HEK293 (cell line): Measurements from ENCODE around the gene SH3BP5.

Source experiments
- CTCF ChIA-PET: fragments of 350-600 bp; formaldehyde crosslinking; extraction: SDS; loops from one replicate; lab custom pipeline; 2021; ENCODE audit warnings: antibody characterized with exemption; lab: Yijun Ruan, JAX
- POLR2A ChIA-PET: fragments of 300-600 bp; formaldehyde crosslinking; extraction: SDS; loops from one replicate; lab custom pipeline; 2020; ENCODE audit warnings: antibody characterized with exemption, inconsistent platforms; lab: Yijun Ruan, JAX
- H3K27ac ChIP-seq: fragments of 200-500 bp; sonication (Bioruptor generic); 2 replicates; pipeline ENCODE4 v1.5.1; 2014; ENCODE audit warnings: low read depth, low read length, control low read depth, inconsistent platforms; ENCODE audit errors: extremely low read depth
- H3K36me3 ChIP-seq, 2 experiments: fragments of 200-500 bp in 1 of 2; sonication (Bioruptor generic) in 1 of 2; 1 replicate in 1 of 2; 2 replicates in 1 of 2; pipeline ENCODE4 v1.5.1; 2014 to 2017; ENCODE audit warnings: inconsistent platforms in 2 of 2, low read length in 2 of 2; ENCODE audit not compliant: control insufficient read depth in 2 of 2, insufficient read depth in 1 of 2
- H3K4me1 ChIP-seq: fragments of 200-500 bp; sonication (Bioruptor generic); 2 replicates; pipeline ENCODE4 v1.5.1; 2014; ENCODE audit warnings: mild to moderate bottlenecking, low read length, inconsistent platforms; ENCODE audit not compliant: control insufficient read depth, insufficient read depth
- H3K4me3 ChIP-seq: 2 replicates; pipeline ENCODE4 v1.5.1; 2011; ENCODE audit warnings: low read depth, mild to moderate bottlenecking, control low read depth, low read length, moderate library complexity
- H3K9me3 ChIP-seq: fragments of 200-500 bp; sonication (Bioruptor generic); 2 replicates; pipeline ENCODE4 v1.5.1; 2014; ENCODE audit warnings: low read depth, low read length, inconsistent platforms; ENCODE audit not compliant: control insufficient read depth, insufficient read depth
- HOXC10 ChIP-seq: sonication (generic); formaldehyde crosslinking; IDR thresholded peaks from 2 replicates; pipeline ENCODE4 v1.8.1; 2023; ENCODE audit warnings: mild to moderate bottlenecking, missing genetic modification reagents
- REPIN1 ChIP-seq: fragments of 450-650 bp; formaldehyde crosslinking; IDR thresholded peaks from 2 replicates; pipeline ENCODE4 v1.5.1; 2017; ENCODE audit warnings: missing biosample characterization, missing genetic modification characterization, low read depth
- SCRT2 ChIP-seq: fragments of 450-650 bp; formaldehyde crosslinking; IDR thresholded peaks from 2 replicates; pipeline ENCODE4 v1.5.1; 2016; ENCODE audit warnings: missing biosample characterization, missing genetic modification characterization
- WT1 ChIP-seq: fragments of 450-650 bp; formaldehyde crosslinking; IDR thresholded peaks from 2 replicates; pipeline ENCODE4 v1.5.1; 2016; ENCODE audit warnings: missing biosample characterization, missing genetic modification characterization
- ZBTB1 ChIP-seq: fragments of 450-650 bp; formaldehyde crosslinking; IDR thresholded peaks from 2 replicates; pipeline ENCODE4 v1.5.1; 2016; ENCODE audit warnings: missing biosample characterization, missing genetic modification characterization
- ZFP69B ChIP-seq: fragments of 450-650 bp; formaldehyde crosslinking; IDR thresholded peaks from 2 replicates; pipeline ENCODE4 v1.5.1; 2016; ENCODE audit warnings: missing biosample characterization, missing genetic modification characterization
- ZNF140 ChIP-seq: fragments of 450-650 bp; formaldehyde crosslinking; IDR thresholded peaks from 2 replicates; pipeline ENCODE4 v1.5.1; 2016; ENCODE audit warnings: missing biosample characterization, missing genetic modification characterization
- ZNF23 ChIP-seq: fragments of 450-650 bp; formaldehyde crosslinking; IDR thresholded peaks from 2 replicates; pipeline ENCODE4 v1.5.1; 2016; ENCODE audit warnings: missing biosample characterization, missing genetic modification characterization, borderline replicate concordance
- ZNF416 ChIP-seq: fragments of 450-650 bp; formaldehyde crosslinking; IDR thresholded peaks from 2 replicates; pipeline ENCODE4 v1.5.1; 2016; ENCODE audit warnings: missing biosample characterization, missing genetic modification characterization
- ZNF549 ChIP-seq: fragments of 450-650 bp; IDR thresholded peaks from 2 replicates; pipeline ENCODE4 v1.5.1; 2018; ENCODE audit warnings: missing biosample characterization, missing genetic modification characterization, mild to moderate bottlenecking, inconsistent platforms, moderate library complexity
- ZNF558 ChIP-seq: fragments of 450-650 bp; formaldehyde crosslinking; IDR thresholded peaks from 2 replicates; pipeline ENCODE4 v1.5.1; 2016; ENCODE audit warnings: missing biosample characterization, missing genetic modification characterization
- TF ChIP-seq, protein P1 (sequence below): fragments of 450-650 bp; formaldehyde crosslinking; IDR thresholded peaks from 2 replicates; pipeline ENCODE4 v1.5.1; 2017; ENCODE audit warnings: missing biosample characterization, mild to moderate bottlenecking, missing genetic modification characterization, moderate library complexity
- TF ChIP-seq, protein P2 (sequence below): fragments of 450-650 bp; formaldehyde crosslinking; IDR thresholded peaks from 2 replicates; pipeline ENCODE4 v1.5.1; 2017; ENCODE audit warnings: missing biosample characterization, missing genetic modification characterization
- TF ChIP-seq, protein P3 (sequence below): fragments of 450-650 bp; formaldehyde crosslinking; IDR thresholded peaks from 2 replicates; pipeline ENCODE4 v1.5.1; 2016; ENCODE audit warnings: missing biosample characterization, missing genetic modification characterization
- TF ChIP-seq, protein P4 (sequence below): fragments of 450-650 bp; formaldehyde crosslinking; IDR thresholded peaks from 2 replicates; pipeline ENCODE4 v1.5.1; 2016; ENCODE audit warnings: missing biosample characterization, missing genetic modification characterization, low read depth
- TF ChIP-seq, protein P5 (sequence below): fragments of 450-650 bp; formaldehyde crosslinking; IDR thresholded peaks from 2 replicates; pipeline ENCODE4 v1.5.1; 2016; ENCODE audit warnings: missing biosample characterization, missing genetic modification characterization, borderline replicate concordance

The SH3BP5 gene

DNA sequence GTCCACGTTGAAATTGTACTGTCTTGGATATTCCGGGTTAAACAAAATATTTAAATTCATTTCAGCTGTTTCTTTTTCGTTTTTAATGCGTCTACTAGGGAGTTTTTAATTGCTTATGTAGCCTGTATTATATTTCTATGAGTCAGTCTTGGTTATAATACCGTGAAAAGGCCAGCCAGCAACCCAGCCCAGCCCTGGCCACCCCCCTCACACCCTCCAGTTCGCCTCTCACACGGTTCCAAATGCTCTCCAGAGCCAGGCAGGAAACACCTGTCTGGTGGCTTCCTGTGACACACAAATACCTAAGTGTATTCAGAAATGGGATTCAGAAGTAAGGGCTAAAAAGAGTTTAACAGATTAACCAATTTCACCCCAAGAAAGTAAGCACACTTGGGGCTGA is 4.4 kb downstream of the SH3BP5 start:
- Histone ChIP-seq H3K9me3 (no peaks in the 10 kb centered on the region), H3K36me3 (peaks cover 0 to 4% of the 10 kb centered on the region in 2 experiments; a peak in 1 of 3 replicates), H3K4me3 (no peak overlapping the region), H3K27ac (no peak overlapping the region), H3K4me1 (peaks cover 18% of the 10 kb centered on the region)
- ChIA-PET POLR2A (interaction anchor here (1.0 kb wide), 1 partner anchor 8 kb away, joined by 5 read pairs; no protein-coding TSS in a partner anchor), CTCF (interaction anchor here (0.7 to 4.3 kb wide), 3 partner anchors 46 to 406 kb away, joined by 3 to 41 read pairs (median 3); no protein-coding TSS in a partner anchor)
- TF ChIP-seq, protein P1, sequence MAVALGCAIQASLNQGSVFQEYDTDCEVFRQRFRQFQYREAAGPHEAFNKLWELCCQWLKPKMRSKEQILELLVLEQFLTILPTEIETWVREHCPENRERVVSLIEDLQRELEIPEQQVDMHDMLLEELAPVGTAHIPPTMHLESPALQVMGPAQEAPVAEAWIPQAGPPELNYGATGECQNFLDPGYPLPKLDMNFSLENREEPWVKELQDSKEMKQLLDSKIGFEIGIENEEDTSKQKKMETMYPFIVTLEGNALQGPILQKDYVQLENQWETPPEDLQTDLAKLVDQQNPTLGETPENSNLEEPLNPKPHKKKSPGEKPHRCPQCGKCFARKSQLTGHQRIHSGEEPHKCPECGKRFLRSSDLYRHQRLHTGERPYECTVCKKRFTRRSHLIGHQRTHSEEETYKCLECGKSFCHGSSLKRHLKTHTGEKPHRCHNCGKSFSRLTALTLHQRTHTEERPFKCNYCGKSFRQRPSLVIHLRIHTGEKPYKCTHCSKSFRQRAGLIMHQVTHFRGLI = peak; percentile 85
- no peak for TF ChIP-seq ZNF549 (tag by site-specific recombination)
- TF ChIP-seq, protein P2, sequence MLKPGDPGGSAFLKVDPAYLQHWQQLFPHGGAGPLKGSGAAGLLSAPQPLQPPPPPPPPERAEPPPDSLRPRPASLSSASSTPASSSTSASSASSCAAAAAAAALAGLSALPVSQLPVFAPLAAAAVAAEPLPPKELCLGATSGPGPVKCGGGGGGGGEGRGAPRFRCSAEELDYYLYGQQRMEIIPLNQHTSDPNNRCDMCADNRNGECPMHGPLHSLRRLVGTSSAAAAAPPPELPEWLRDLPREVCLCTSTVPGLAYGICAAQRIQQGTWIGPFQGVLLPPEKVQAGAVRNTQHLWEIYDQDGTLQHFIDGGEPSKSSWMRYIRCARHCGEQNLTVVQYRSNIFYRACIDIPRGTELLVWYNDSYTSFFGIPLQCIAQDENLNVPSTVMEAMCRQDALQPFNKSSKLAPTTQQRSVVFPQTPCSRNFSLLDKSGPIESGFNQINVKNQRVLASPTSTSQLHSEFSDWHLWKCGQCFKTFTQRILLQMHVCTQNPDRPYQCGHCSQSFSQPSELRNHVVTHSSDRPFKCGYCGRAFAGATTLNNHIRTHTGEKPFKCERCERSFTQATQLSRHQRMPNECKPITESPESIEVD (tag by site-specific recombination) = peak; percentile 43; the same call in 1 of the 2 replicates
- 0 out of 2 replicates have a peak, but pooled peaks have one; percentile 39 for TF ChIP-seq WT1
- no peak for TF ChIP-seq ZBTB1 (tag by site-specific recombination)

DNA sequence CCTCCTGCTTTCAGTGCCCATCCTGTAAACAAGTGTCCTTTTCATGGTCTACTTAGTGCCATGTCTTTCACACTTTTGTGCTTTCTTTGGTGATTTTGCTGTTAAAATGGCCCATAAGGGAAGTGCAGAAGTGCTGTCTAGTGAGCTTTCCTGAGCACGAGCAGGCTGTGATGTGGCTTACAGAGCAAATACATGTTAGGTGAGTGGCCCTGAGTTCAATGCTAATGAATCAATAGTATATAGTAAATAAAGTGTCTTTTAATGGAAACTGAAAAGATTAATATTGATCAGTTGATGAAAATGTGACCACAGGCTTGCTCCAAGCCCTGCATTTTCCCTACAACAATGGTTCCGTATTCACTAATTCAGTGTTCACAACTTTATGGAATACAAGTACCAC is 5.7 kb downstream of the SH3BP5 start:
- Histone ChIP-seq H3K36me3 (peaks cover 0 to 4% of the 10 kb centered on the region in 2 experiments; a peak in 1 of 3 replicates), H3K4me3 (no peak overlapping the region), H3K4me1 (peaks cover 18% of the 10 kb centered on the region), H3K27ac (no peak overlapping the region), H3K9me3 (no peaks in the 10 kb centered on the region)
- ChIA-PET POLR2A (no interaction called here), CTCF (no interaction called here)
- TF ChIP-seq ZFP69B (tag by site-specific recombination) (no peak), ZNF23 (tag by site-specific recombination) (no peak), HOXC10 (CRISPR knock-in tag) (no peak), ZNF140 (tag by site-specific recombination) (no peak), ZNF558 (tag by site-specific recombination) (no peak), REPIN1 (no peak), SCRT2 (tag by site-specific recombination) (no peak), ZNF416 (no peak)
- TF ChIP-seq, protein P1 = no peak
- TF ChIP-seq, protein P3, sequence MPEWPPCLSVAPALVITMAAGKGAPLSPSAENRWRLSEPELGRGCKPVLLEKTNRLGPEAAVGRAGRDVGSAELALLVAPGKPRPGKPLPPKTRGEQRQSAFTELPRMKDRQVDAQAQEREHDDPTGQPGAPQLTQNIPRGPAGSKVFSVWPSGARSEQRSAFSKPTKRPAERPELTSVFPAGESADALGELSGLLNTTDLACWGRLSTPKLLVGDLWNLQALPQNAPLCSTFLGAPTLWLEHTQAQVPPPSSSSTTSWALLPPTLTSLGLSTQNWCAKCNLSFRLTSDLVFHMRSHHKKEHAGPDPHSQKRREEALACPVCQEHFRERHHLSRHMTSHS = no peak
- TF ChIP-seq, protein P4, sequence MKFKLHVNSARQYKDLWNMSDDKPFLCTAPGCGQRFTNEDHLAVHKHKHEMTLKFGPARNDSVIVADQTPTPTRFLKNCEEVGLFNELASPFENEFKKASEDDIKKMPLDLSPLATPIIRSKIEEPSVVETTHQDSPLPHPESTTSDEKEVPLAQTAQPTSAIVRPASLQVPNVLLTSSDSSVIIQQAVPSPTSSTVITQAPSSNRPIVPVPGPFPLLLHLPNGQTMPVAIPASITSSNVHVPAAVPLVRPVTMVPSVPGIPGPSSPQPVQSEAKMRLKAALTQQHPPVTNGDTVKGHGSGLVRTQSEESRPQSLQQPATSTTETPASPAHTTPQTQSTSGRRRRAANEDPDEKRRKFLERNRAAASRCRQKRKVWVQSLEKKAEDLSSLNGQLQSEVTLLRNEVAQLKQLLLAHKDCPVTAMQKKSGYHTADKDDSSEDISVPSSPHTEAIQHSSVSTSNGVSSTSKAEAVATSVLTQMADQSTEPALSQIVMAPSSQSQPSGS (tag by site-specific recombination) = no peak
- TF ChIP-seq, protein P5, sequence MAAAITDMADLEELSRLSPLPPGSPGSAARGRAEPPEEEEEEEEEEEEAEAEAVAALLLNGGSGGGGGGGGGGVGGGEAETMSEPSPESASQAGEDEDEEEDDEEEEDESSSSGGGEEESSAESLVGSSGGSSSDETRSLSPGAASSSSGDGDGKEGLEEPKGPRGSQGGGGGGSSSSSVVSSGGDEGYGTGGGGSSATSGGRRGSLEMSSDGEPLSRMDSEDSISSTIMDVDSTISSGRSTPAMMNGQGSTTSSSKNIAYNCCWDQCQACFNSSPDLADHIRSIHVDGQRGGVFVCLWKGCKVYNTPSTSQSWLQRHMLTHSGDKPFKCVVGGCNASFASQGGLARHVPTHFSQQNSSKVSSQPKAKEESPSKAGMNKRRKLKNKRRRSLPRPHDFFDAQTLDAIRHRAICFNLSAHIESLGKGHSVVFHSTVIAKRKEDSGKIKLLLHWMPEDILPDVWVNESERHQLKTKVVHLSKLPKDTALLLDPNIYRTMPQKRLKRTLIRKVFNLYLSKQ (tag by site-specific recombination) = no peak
